Endothelial cell of umbilical vein (primary cell): ENCODE data around the gene PSMB7.

ENCODE experiments used
- CTCF ChIP-seq, 2 donors: IDR thresholded peaks; 1 replicate in 1 of 2; 2 replicates in 1 of 2; pipeline ENCODE4 v1.5.1; 2011; ENCODE audit warnings: low read length in 2 of 2, mild to moderate bottlenecking in 2 of 2, moderate library complexity in 2 of 2, control low read depth in 1 of 2, inconsistent platforms in 1 of 2, low read depth in 1 of 2; ENCODE audit not compliant: insufficient read depth in 1 of 2; ENCODE audit errors: extremely low read depth in 1 of 2
- POLR2A ChIP-seq: IDR thresholded peaks from 2 replicates; pipeline ENCODE4 v1.6.1; 2012; ENCODE audit warnings: low read depth, mild to moderate bottlenecking, control low read depth, low read length

DNA sequence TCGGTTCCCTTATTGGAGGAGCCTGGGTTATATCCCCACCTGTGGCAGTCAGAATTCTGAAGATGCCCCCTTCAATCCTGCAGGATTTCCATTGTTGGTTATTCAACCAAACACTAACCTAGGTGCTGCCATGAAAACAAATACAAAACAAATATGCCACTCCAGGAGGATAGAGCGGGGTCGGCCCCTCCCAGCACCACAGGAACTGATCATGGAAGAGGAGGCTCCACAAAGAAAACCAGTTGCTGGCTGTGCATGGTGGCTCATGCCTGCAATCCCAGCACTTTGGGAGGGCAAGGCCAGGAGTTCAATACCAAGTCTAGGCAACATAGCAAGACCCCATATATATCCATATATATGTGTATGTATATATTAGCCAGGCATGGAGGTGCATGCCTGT is 21.8 kb upstream of the PSMB7 start:
- TF ChIP-seq POLR2A (no peak), CTCF (IDR thresholded peaks at IDR 0.05; ENCODE audit: extremely low read depth in 1 of 2, insufficient read depth in 1 of 2, low read depth in 1 of 2, low read length in 2 of 2) (no peak)
